HG02798 (cell line): ENCODE results near the gene MAD1L1.
"Not testable (repeated sequence)": the region's sequence is repeated elsewhere in the genome, so short reads cannot be mapped to it uniquely, and the experiment has no call there.

Source experiments
- ATAC-seq: cut with Tn5 transposase; IDR thresholded peaks from one replicate; pipeline ENCODE4 v1.9.1; 2021; ENCODE audit warnings: mild to moderate bottlenecking; ENCODE audit not compliant: unreplicated experiment, poor library complexity

MAD1L1 gene

GRCh38 chr7:1985936-1986335 lies 246.8 kb downstream of the MAD1L1 start:
- no peak for ATAC-seq

- no peak for ATAC-seq
These were observed 247.7 kb downstream of the MAD1L1 start for GRCh38 chr7:1985042-1985441.

- ATAC-seq = no peak
These were observed 250.9 kb downstream of the MAD1L1 start for GRCh38 chr7:1981878-1982230.

GRCh38 chr7:1981201-1981877 lies 251.4 kb downstream of the MAD1L1 start:
- ATAC-seq = no peak

- peak; percentile 47 for ATAC-seq
These were observed 252.9 kb downstream of the MAD1L1 start for GRCh38 chr7:1979591-1980560.

GRCh38 chr7:1978656-1979590 lies 253.8 kb downstream of the MAD1L1 start:
- ATAC-seq = no peak

GRCh38 chr7:1977876-1978441 lies 254.8 kb downstream of the MAD1L1 start:
- ATAC-seq = no peak

- no peak for ATAC-seq
These were observed 255.5 kb downstream of the MAD1L1 start for GRCh38 chr7:1977059-1977875.

GRCh38 chr7:1976521-1976920 lies 256.2 kb downstream of the MAD1L1 start:
- not testable (repeated sequence) for ATAC-seq

- no peak for ATAC-seq
These were observed 257.2 kb downstream of the MAD1L1 start for GRCh38 chr7:1975581-1975980.

- no peak for ATAC-seq
These were observed 257.6 kb downstream of the MAD1L1 start for GRCh38 chr7:1975179-1975578.

GRCh38 chr7:1974290-1975101 lies 258.2 kb downstream of the MAD1L1 start:
- ATAC-seq = no peak

GRCh38 chr7:1973321-1974251 lies 259.2 kb downstream of the MAD1L1 start:
- ATAC-seq = no peak

GRCh38 chr7:1972744-1973143 lies 260.0 kb downstream of the MAD1L1 start:
- no peak for ATAC-seq

- no peak for ATAC-seq
These were observed 260.6 kb downstream of the MAD1L1 start for GRCh38 chr7:1971946-1972654.

- no peak for ATAC-seq
These were observed 261.9 kb downstream of the MAD1L1 start for GRCh38 chr7:1970895-1971294.

GRCh38 chr7:1970285-1970660 lies 262.5 kb downstream of the MAD1L1 start:
- not testable (repeated sequence) for ATAC-seq
